Tibial nerve (tissue), 4 donors: ENCODE data around the gene C12orf43.

ENCODE experiments used
- EP300 ChIP-seq, 2 donors: sonication (generic); formaldehyde crosslinking; IDR thresholded peaks; one replicate each; pipeline ENCODE4 v1.6.1; 2017; ENCODE audit warnings: antibody characterized with exemption in 2 of 2, mild to moderate bottlenecking in 1 of 2
- POLR2A ChIP-seq, 2 donors: fragments of 450-650 bp; IDR thresholded peaks; one replicate each; pipeline ENCODE4 v1.6.1; 2017; ENCODE audit warnings: antibody characterized with exemption in 2 of 2, mild to moderate bottlenecking in 2 of 2, moderate library complexity in 2 of 2
- TF ChIP-seq, protein P1 (sequence below), 5 experiments: fragments of 200-600 bp in 3 of 5; fragments of 450-650 bp in 2 of 5; sonication (generic) in 3 of 5; IDR thresholded peaks; one replicate each; pipeline ENCODE4 v1.5.1; 2016 to 2019; ENCODE audit warnings: antibody characterized with exemption in 5 of 5, mild to moderate bottlenecking in 3 of 5, moderate library complexity in 2 of 5

DNA sequence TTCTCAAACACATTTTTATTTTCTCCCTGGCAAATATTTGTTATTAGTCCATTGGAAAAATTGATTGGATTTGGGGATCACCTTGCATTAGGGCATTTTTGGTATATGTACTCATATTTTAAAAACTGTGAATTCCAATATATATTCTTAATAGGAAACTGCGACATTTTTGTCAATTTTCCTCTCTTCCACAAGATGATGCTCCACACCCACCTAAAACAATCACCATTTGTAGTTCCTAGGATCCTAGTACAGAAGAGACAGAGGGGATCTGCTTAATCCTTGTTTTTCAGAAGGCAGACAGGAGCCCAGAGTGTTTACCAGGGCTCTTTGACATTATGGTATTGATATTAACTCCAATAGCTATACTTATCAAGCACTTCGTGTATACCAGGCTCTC, 45.5 kb upstream of the C12orf43 start:
- TF ChIP-seq, protein P1, sequence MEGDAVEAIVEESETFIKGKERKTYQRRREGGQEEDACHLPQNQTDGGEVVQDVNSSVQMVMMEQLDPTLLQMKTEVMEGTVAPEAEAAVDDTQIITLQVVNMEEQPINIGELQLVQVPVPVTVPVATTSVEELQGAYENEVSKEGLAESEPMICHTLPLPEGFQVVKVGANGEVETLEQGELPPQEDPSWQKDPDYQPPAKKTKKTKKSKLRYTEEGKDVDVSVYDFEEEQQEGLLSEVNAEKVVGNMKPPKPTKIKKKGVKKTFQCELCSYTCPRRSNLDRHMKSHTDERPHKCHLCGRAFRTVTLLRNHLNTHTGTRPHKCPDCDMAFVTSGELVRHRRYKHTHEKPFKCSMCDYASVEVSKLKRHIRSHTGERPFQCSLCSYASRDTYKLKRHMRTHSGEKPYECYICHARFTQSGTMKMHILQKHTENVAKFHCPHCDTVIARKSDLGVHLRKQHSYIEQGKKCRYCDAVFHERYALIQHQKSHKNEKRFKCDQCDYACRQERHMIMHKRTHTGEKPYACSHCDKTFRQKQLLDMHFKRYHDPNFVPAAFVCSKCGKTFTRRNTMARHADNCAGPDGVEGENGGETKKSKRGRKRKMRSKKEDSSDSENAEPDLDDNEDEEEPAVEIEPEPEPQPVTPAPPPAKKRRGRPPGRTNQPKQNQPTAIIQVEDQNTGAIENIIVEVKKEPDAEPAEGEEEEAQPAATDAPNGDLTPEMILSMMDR (IDR thresholded peaks at IDR 0.05): peak in 3 of 5 experiments; percentile 14 to 19 (median 15)
- TF ChIP-seq EP300 (IDR thresholded peaks at IDR 0.05): no peak
- no peak for TF ChIP-seq POLR2A (IDR thresholded peaks at IDR 0.05)
